ENCODE measurements around the gene PIAS4. TPM values are rescaled to one million over a fixed set of nuclear protein-coding genes. Genes with fewer than 3 reads are reported as not detected.
A peak's percentile ranks its signal among the peaks of the same experiment; 100 is the strongest.

PIAS4 gene
- total and polyA plus RNA-seq, 7 experiments from 2014 or later: 3.9 to 40.6 (median 24.3) TPM

DNA sequence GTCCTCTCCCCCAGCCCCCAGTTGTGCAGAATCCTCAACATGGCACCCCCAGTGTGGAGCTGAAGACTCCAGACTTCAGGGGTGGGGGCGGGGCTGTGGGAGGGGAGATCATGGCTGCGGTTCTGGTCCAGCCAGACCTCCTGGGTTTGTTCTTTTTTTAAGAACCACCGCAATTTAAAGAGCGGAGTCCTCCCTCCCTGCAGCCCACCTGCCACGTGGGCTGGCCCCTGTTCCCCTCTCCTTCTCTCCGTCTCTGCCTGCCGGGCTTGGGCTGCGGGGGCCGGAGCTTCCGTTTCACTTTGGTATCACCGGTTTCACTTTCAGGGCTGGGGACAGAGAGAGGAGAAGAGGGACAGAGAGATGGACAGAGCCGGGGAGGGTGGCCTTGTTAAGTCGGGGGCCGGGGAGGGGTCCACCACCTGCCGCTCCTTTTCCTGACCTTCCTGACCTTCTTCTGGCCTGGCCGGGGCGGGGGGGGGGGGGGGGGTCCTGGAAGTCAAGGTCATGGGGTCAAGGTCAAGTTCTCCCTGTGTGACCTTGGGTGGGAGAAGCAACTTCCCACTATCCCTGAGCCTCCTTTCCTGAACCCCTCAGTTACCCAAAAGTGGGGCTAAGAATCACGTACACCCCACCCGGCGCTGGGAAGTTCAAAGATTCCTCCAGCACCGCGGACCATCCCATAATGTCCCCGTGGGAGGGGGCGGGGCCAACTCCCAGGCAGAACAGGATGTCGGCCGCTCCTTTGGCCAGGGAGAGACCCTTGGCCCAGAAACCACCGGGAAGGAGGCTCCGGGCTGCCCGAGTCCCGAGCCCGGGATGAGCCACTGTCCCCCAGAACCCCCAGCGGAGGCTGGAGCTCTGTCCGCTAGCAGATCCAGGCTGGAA lies 70.5 kb downstream of the PIAS4 start:
- peak overlapping the region; percentile 85 to 97 (median 88) for H3K27ac Mint-ChIP-seq
- no peaks in the 10 kb centered on the region for H3K9me3 Mint-ChIP-seq
- DNase-seq (peak in 7 of 9 donors; percentile 35 to 70 (median 47)), ATAC-seq (peak; percentile 71)
- peak overlapping the region; percentile 86 for H3K27ac ChIP-seq (ENCODE audit: low read depth, low read length)
- H3K27me3 Mint-ChIP-seq: no peaks in the 10 kb centered on the region
- no peaks in the 10 kb centered on the region for H3K9me3 ChIP-seq (ENCODE audit: control insufficient read depth in 2 of 3, low read length in 3 of 3)
- peaks cover 17 to 46% (median 33%) of the 10 kb centered on the region in 7 donors for H3K4me1 Mint-ChIP-seq
- CTCF ChIA-PET: interaction anchor here (1.4 kb wide), 1 partner anchor 11 kb away, joined by 7 read pairs; no protein-coding TSS in a partner anchor
- H3K36me3 Mint-ChIP-seq: no peaks in the 10 kb centered on the region
- no peaks in the 10 kb centered on the region for H3K27me3 ChIP-seq (ENCODE audit: control insufficient read depth in 2 of 2, insufficient read depth in 2 of 2, low read length in 2 of 2)
- peak overlapping the region; percentile 82 to 89 (median 87) for H3K4me3 Mint-ChIP-seq
- intact Hi-C loops (cut with micrococcal nuclease): loop anchor here in 1 of 2 donors (1.0 kb wide), 1 partner anchor 12 kb away; the partner anchor contains the start of gene ZBTB7A
- POLR2A ChIA-PET: interaction anchor here (0.5 to 2.2 kb wide), 7 partner anchors 8 to 37 kb away, joined by 3 to 18 read pairs (median 3); partner anchors contain the start of gene ZBTB7A
- peaks cover 15 to 24% of the 10 kb centered on the region in 2 donors for H3K4me1 ChIP-seq (ENCODE audit: control insufficient read depth in 2 of 2, insufficient read depth in 2 of 2, low read length in 2 of 2)
- no peaks in the 10 kb centered on the region for H3K36me3 ChIP-seq (ENCODE audit: control insufficient read depth in 2 of 3, insufficient read depth in 3 of 3, low read length in 3 of 3)
- H3K4me3 ChIP-seq (ENCODE audit: low read length): peak overlapping the region; percentile 68

GRCh38 chr19:4080473-4080872 lies 72.9 kb downstream of the PIAS4 start:
- Mint-ChIP-seq H3K4me3 (no peak overlapping the region), H3K27me3 (no peaks in the 10 kb centered on the region), H3K4me1 (peaks cover 11 to 50% (median 46%) of the 10 kb centered on the region in 7 donors), H3K36me3 (peaks cover 0 to 1% (median 0%) of the 10 kb centered on the region in 5 donors), H3K27ac (peak overlapping the region in 3 of 9 donors; percentile 5 to 65 (median 50)), H3K9me3 (no peaks in the 10 kb centered on the region)
- Histone ChIP-seq H3K4me1 (ENCODE audit: control insufficient read depth in 2 of 2, insufficient read depth in 2 of 2, low read length in 2 of 2) (peaks cover 34 to 44% of the 10 kb centered on the region in 2 donors), H3K4me3 (ENCODE audit: low read length) (no peak overlapping the region), H3K27ac (ENCODE audit: low read depth, low read length) (no peak overlapping the region), H3K27me3 (ENCODE audit: control insufficient read depth in 2 of 2, insufficient read depth in 2 of 2, low read length in 2 of 2) (no peaks in the 10 kb centered on the region), H3K9me3 (ENCODE audit: control insufficient read depth in 2 of 3, low read length in 3 of 3) (no peaks in the 10 kb centered on the region), H3K36me3 (ENCODE audit: control insufficient read depth in 2 of 3, insufficient read depth in 3 of 3, low read length in 3 of 3) (no peaks in the 10 kb centered on the region)
- CTCF ChIA-PET: interaction anchor here (0.7 kb wide), 1 partner anchor 49 kb away, joined by 3 read pairs; no protein-coding TSS in a partner anchor
- intact Hi-C loops (cut with micrococcal nuclease): no loop called here
- POLR2A ChIA-PET: interaction anchor here (0.5 kb wide), 1 partner anchor 9 kb away, joined by 4 read pairs; no protein-coding TSS in a partner anchor
- DNase-seq (no peak), ATAC-seq (no peak)

DNA sequence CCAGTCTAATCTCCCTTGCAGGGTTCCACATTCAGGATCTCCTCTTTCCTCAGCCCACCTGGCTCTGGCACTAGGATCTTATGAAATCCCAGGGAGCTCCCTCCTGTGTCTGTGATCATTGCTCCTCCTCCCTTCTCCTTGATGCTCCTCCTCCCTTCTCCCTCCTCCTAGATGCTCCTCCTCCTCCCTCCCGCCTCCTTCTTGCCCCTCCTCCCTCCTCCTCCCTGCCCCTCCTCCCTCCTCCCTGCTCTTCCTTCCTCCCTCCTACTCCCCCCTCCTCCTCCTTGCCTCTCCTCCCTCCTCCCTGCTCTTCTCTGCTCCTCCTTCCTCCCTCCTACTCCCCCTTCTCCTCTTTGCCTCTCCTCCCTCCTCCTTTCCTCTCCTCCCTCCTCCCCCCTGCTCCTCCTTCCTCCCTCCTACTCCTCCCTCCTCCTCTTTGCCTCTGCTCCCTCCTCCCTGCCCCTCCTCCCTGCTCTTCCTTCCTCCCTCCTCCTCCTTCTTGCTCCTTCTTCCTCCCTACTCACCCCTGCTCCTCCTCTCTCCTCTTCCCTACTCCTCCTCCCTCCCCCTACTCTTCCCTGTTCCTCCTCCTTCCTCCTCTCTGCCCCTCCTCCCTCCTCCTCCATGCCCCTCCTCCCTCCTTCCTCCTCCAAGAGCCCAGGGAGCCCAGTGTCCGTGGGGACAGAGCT lies 74.0 kb downstream of the PIAS4 start:
- Mint-ChIP-seq H3K36me3 (peaks cover 0 to 2% (median 0%) of the 10 kb centered on the region in 5 donors), H3K4me3 (peak overlapping the region in 2 of 10 donors; percentile 17 to 21), H3K4me1 (peaks cover 15 to 59% (median 52%) of the 10 kb centered on the region in 7 donors), H3K9me3 (no peaks in the 10 kb centered on the region), H3K27ac (peak overlapping the region in 4 of 9 donors; percentile 8 to 55 (median 48)), H3K27me3 (no peaks in the 10 kb centered on the region)
- ChIA-PET CTCF (interaction anchor here (0.7 kb wide), 1 partner anchor 48 kb away, joined by 3 read pairs; no protein-coding TSS in a partner anchor), POLR2A (interaction anchor here (0.6 to 1.5 kb wide), 5 partner anchors 14 to 96 kb away, joined by 3 to 4 read pairs (median 3); partner anchors contain the start of gene EEF2)
- H3K27ac ChIP-seq (ENCODE audit: low read depth, low read length): peak overlapping the region; percentile 20
- intact Hi-C loops (cut with micrococcal nuclease): no loop called here
- no peaks in the 10 kb centered on the region for H3K9me3 ChIP-seq (ENCODE audit: control insufficient read depth in 2 of 3, low read length in 3 of 3)
- DNase-seq (no peak), ATAC-seq (no peak)
- H3K36me3 ChIP-seq (ENCODE audit: control insufficient read depth in 2 of 3, insufficient read depth in 3 of 3, low read length in 3 of 3): no peaks in the 10 kb centered on the region
- H3K4me1 ChIP-seq (ENCODE audit: control insufficient read depth in 2 of 2, insufficient read depth in 2 of 2, low read length in 2 of 2): peaks cover 44 to 50% of the 10 kb centered on the region in 2 donors
- H3K27me3 ChIP-seq (ENCODE audit: control insufficient read depth in 2 of 2, insufficient read depth in 2 of 2, low read length in 2 of 2): no peaks in the 10 kb centered on the region
- no peak overlapping the region for H3K4me3 ChIP-seq (ENCODE audit: low read length)

GRCh38 chr19:4082172-4082571 lies 74.6 kb downstream of the PIAS4 start:
- H3K4me1 ChIP-seq (ENCODE audit: control insufficient read depth in 2 of 2, insufficient read depth in 2 of 2, low read length in 2 of 2): peaks cover 46 to 54% of the 10 kb centered on the region in 2 donors
- peaks cover 0 to 3% (median 0%) of the 10 kb centered on the region in 5 donors for H3K36me3 Mint-ChIP-seq
- no peaks in the 10 kb centered on the region for H3K9me3 Mint-ChIP-seq
- peaks cover 11 to 58% (median 50%) of the 10 kb centered on the region in 7 donors for H3K4me1 Mint-ChIP-seq
- peak overlapping the region in 1 of 10 donors; percentile 39 for H3K4me3 Mint-ChIP-seq
- ChIA-PET POLR2A (interaction anchor here (0.6 to 1.5 kb wide), 5 partner anchors 17 to 97 kb away, joined by 3 to 4 read pairs (median 3); partner anchors contain the start of gene EEF2), CTCF (no interaction called here)
- ATAC-seq: no peak
- intact Hi-C loops (cut with micrococcal nuclease): no loop called here
- H3K36me3 ChIP-seq (ENCODE audit: control insufficient read depth in 2 of 3, insufficient read depth in 3 of 3, low read length in 3 of 3): no peaks in the 10 kb centered on the region
- no peak overlapping the region for H3K27ac ChIP-seq (ENCODE audit: low read depth, low read length)
- H3K27me3 Mint-ChIP-seq: no peaks in the 10 kb centered on the region
- peak overlapping the region in 6 of 9 donors; percentile 22 to 76 (median 48) for H3K27ac Mint-ChIP-seq
- no peaks in the 10 kb centered on the region for H3K9me3 ChIP-seq (ENCODE audit: control insufficient read depth in 2 of 3, low read length in 3 of 3)
- no peak for DNase-seq
- H3K4me3 ChIP-seq (ENCODE audit: low read length): no peak overlapping the region
- H3K27me3 ChIP-seq (ENCODE audit: control insufficient read depth in 2 of 2, insufficient read depth in 2 of 2, low read length in 2 of 2): no peaks in the 10 kb centered on the region

GRCh38 chr19:4083677-4084546 lies 76.4 kb downstream of the PIAS4 start:
- peaks cover 22 to 61% (median 54%) of the 10 kb centered on the region in 7 donors for H3K4me1 Mint-ChIP-seq
- no peaks in the 10 kb centered on the region for H3K36me3 ChIP-seq (ENCODE audit: control insufficient read depth in 2 of 3, insufficient read depth in 3 of 3, low read length in 3 of 3)
- H3K4me1 ChIP-seq (ENCODE audit: control insufficient read depth in 2 of 2, insufficient read depth in 2 of 2, low read length in 2 of 2): peaks cover 54 to 60% of the 10 kb centered on the region in 2 donors
- ATAC-seq (peak; percentile 70), DNase-seq (peak in 2 of 9 donors; percentile 25 to 33)
- peak overlapping the region; percentile 38 to 77 (median 70) for H3K4me3 Mint-ChIP-seq
- no peaks in the 10 kb centered on the region for H3K9me3 ChIP-seq (ENCODE audit: control insufficient read depth in 2 of 3, low read length in 3 of 3)
- peak overlapping the region; percentile 72 to 95 (median 87) for H3K27ac Mint-ChIP-seq
- no peaks in the 10 kb centered on the region for H3K9me3 Mint-ChIP-seq
- intact Hi-C loops (cut with micrococcal nuclease): no loop called here
- CTCF ChIA-PET: no interaction called here
- peak overlapping the region; percentile 68 for H3K27ac ChIP-seq (ENCODE audit: low read depth, low read length)
- H3K27me3 ChIP-seq (ENCODE audit: control insufficient read depth in 2 of 2, insufficient read depth in 2 of 2, low read length in 2 of 2): no peaks in the 10 kb centered on the region
- H3K4me3 ChIP-seq (ENCODE audit: low read length): no peak overlapping the region
- no peaks in the 10 kb centered on the region for H3K27me3 Mint-ChIP-seq
- POLR2A ChIA-PET: interaction anchor here (0.8 to 1.5 kb wide), 5 partner anchors 9 to 98 kb away, joined by 3 to 5 read pairs (median 4); partner anchors contain the start of genes EEF2 and ZBTB7A
- H3K36me3 Mint-ChIP-seq: peaks cover 0 to 4% (median 0%) of the 10 kb centered on the region in 5 donors

Data from naive thymus-derived CD4-positive, alpha-beta T cell (primary cell).